Esophagus squamous epithelium (tissue), 5 donors: ENCODE results near the gene TMEM35B. TPM values are rescaled to one million over a fixed set of nuclear protein-coding genes. Genes with fewer than 3 reads are reported as not detected.
A peak's percentile ranks its signal among the peaks of the same experiment; 100 is the strongest.

Source experiments
- DNase-seq: peaks from one replicate; lab custom pipeline; 2025; lab: John Stamatoyannopoulos, UW
- H3K27ac ChIP-seq, 4 donors: fragments of 200-600 bp; sonication (generic); one replicate each; pipeline ENCODE4 v1.5.1; 2016 to 2019; ENCODE audit warnings: mild to moderate bottlenecking in 1 of 4
- H3K27me3 ChIP-seq, 4 donors: fragments of 200-600 bp; sonication (generic); 1 replicate in 3 of 4; 2 replicates in 1 of 4; pipeline versions ENCODE4 v1.5.1 to v1.6.0; 2017 to 2021; ENCODE audit warnings: antibody characterized with exemption in 1 of 4
- H3K36me3 ChIP-seq, 3 donors: fragments of 200-600 bp; sonication (generic); one replicate each; pipeline ENCODE4 v1.5.1; 2016 to 2019
- H3K4me1 ChIP-seq, 3 donors: fragments of 200-600 bp; sonication (generic); one replicate each; pipeline ENCODE4 v1.5.1; 2017 to 2019
- H3K4me3 ChIP-seq, 4 donors: fragments of 200-600 bp; sonication (generic); 1 replicate in 3 of 4; 2 replicates in 1 of 4; pipeline ENCODE4 v1.5.1; 2016 to 2019; ENCODE audit warnings: mild to moderate bottlenecking in 2 of 4, moderate library complexity in 1 of 4
- H3K9me3 ChIP-seq, 3 donors: fragments of 200-600 bp; sonication (generic); one replicate each; pipeline ENCODE4 v1.5.1; 2016 to 2019
- POLR2A ChIP-seq, 4 donors: fragments of 450-650 bp; IDR thresholded peaks; one replicate each; pipeline ENCODE4 v1.6.1; 2017; ENCODE audit warnings: antibody characterized with exemption in 4 of 4, mild to moderate bottlenecking in 4 of 4, moderate library complexity in 3 of 4
- WGBS, 2 donors: methylation state at CpG; one replicate each; pipeline ENCODE4 v1.1.5; 2018; 5-methylcytosine and 5-hydroxymethylcytosine counted together
- intact Hi-C: fragments of 100-400 bp; cut with DNase I; formaldehyde crosslinking; loops from one replicate; pipeline ENCODE4 v1.15.0; 2022
- total RNA-seq, 4 donors: library from RNA; depleted of rRNA; stranded (reverse); fragments of >200 nt; gene quantifications; one replicate each; pipeline ENCODE4 v1.1.0, GENCODE V29; 2016
- TF ChIP-seq, protein P1 (sequence below), 6 experiments: fragments of 450-650 bp in 4 of 6; fragments of 200-600 bp in 2 of 6; sonication (generic) in 2 of 6; IDR thresholded peaks; one replicate each; pipeline ENCODE4 v1.5.1; 2016 to 2019; ENCODE audit warnings: antibody characterized with exemption in 6 of 6, mild to moderate bottlenecking in 4 of 6, moderate library complexity in 4 of 6
- donor health status: DM: yes; HTN: yes; CAD: no.

Gene TMEM35B
- total RNA-seq, 4 donors from 2014 or later, result 3.3 to 28.0 (median 16.1) TPM

DNA sequence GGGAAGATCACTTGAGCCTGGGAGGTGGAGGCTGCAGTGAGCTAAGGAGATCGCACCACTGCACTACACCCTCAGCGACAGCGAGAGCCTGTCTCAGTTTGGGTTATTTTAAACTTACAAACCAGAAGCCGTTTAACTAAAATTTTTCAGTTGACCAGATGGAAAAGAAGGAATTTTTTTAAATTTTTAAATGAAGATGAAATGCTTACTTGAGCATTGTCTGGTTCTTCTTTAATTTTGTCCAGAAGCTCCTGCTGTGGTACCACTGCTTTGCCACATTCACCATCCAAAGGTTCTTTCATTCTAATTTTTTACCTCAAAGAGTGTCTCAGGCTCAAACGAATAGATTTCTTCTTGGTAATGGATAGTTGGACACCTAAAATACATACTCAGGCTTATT is 45.2 kb upstream of the TMEM35B start:
- DNase-seq, result no peak
- 68 to 70% methylated on average over 5 of the region's 5 CpGs for WGBS, 2 donors
- H3K27ac ChIP-seq, result peak overlapping the region in 3 of 4 donors; percentile 90 to 95 (median 92)
- peaks cover 0 to 7% (median 4%) of the 10 kb centered on the region in 3 donors for H3K9me3 ChIP-seq
- intact Hi-C loops, result no loop called here
- TF ChIP-seq, protein P1, sequence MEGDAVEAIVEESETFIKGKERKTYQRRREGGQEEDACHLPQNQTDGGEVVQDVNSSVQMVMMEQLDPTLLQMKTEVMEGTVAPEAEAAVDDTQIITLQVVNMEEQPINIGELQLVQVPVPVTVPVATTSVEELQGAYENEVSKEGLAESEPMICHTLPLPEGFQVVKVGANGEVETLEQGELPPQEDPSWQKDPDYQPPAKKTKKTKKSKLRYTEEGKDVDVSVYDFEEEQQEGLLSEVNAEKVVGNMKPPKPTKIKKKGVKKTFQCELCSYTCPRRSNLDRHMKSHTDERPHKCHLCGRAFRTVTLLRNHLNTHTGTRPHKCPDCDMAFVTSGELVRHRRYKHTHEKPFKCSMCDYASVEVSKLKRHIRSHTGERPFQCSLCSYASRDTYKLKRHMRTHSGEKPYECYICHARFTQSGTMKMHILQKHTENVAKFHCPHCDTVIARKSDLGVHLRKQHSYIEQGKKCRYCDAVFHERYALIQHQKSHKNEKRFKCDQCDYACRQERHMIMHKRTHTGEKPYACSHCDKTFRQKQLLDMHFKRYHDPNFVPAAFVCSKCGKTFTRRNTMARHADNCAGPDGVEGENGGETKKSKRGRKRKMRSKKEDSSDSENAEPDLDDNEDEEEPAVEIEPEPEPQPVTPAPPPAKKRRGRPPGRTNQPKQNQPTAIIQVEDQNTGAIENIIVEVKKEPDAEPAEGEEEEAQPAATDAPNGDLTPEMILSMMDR (IDR thresholded peaks at IDR 0.05), result no peak
- no peak for TF ChIP-seq POLR2A (IDR thresholded peaks at IDR 0.05)
- H3K36me3 ChIP-seq, result peaks cover 0 to 25% (median 0%) of the 10 kb centered on the region in 3 donors
- peaks cover 0 to 36% (median 10%) of the 10 kb centered on the region in 3 donors for H3K4me1 ChIP-seq
- peak overlapping the region; percentile 62 to 75 (median 72) for H3K4me3 ChIP-seq
- no peaks in the 10 kb centered on the region for H3K27me3 ChIP-seq

DNA sequence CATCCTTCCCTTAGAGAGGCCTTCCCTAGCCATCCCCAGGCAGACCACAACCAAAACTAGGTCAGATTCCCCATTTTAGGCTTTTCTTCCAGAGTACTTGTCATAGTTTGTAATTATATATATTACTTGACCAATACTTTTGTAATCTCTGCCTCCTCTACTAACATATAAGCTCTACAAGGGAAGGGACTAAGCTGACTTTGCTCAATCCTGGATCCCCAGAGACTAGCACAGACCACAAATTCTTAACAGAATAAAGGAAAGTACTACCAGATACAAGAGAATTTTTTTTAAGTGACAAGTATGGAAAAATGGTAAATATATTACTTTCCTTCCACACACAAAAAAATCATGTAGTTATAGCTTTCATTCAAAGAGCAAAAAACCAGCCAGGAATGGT is 44.6 kb upstream of the TMEM35B start:
- no peak overlapping the region for H3K27ac ChIP-seq
- peak overlapping the region in 1 of 4 donors; percentile 75 for H3K4me3 ChIP-seq
- peaks cover 0 to 29% (median 0%) of the 10 kb centered on the region in 3 donors for H3K36me3 ChIP-seq
- DNase-seq, result no peak
- peaks cover 0 to 7% (median 4%) of the 10 kb centered on the region in 3 donors for H3K9me3 ChIP-seq
- intact Hi-C loops, result no loop called here
- TF ChIP-seq, protein P1 (IDR thresholded peaks at IDR 0.05), result no peak
- TF ChIP-seq POLR2A (IDR thresholded peaks at IDR 0.05), result no peak
- no peaks in the 10 kb centered on the region for H3K27me3 ChIP-seq
- H3K4me1 ChIP-seq, result peaks cover 0 to 36% (median 10%) of the 10 kb centered on the region in 3 donors

DNA sequence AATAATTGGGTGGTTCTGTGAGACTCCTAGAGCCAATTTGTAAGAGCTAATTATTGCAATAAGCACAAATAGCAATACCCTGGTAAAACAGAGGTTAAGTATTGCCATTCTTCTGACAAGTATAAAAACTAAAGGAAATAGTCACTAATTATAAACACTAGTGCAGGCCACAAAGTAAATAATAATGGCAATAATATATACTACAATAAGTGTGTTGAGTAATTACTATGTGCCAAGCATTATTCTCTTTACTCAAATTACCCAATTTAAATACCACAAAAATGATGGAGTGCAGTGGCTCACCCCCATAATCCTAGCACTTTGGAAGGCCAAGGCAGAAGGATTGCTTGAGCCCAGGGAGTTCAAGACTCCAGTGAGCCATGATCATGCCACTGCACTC is 31.3 kb upstream of the TMEM35B start:
- Histone ChIP-seq H3K4me3 (no peak overlapping the region), H3K4me1 (no peaks in the 10 kb centered on the region), H3K27ac (no peak overlapping the region), H3K36me3 (peaks cover 0 to 93% (median 8%) of the 10 kb centered on the region in 3 donors), H3K9me3 (no peaks in the 10 kb centered on the region), H3K27me3 (no peaks in the 10 kb centered on the region)
- no peak for DNase-seq
- intact Hi-C loops, result no loop called here
- TF ChIP-seq, protein P1 (IDR thresholded peaks at IDR 0.05), result no peak
- TF ChIP-seq POLR2A (IDR thresholded peaks at IDR 0.05), result no peak

DNA sequence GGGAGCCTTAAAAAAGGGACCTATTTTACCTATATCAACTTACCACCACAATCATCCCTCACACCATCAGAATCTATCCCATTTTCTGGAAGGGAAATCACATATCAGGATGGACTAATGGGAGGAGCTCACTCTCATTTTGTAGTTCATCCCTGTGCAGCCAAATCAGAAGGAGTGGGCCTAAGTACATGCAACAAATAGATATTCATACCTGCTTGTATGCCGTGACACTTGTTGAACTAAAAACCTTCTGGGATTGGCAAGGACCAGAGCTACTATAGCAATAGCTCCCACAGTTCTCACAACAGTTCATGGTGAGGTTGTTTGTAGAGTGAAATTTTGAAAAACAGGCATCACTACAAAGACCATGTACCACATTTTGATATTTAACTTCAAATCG is 29.3 kb upstream of the TMEM35B start:
- H3K27ac ChIP-seq, result no peak overlapping the region
- no peak overlapping the region for H3K4me3 ChIP-seq
- H3K9me3 ChIP-seq, result no peaks in the 10 kb centered on the region
- TF ChIP-seq, protein P1 (IDR thresholded peaks at IDR 0.05), result no peak
- TF ChIP-seq POLR2A (IDR thresholded peaks at IDR 0.05), result no peak
- no peaks in the 10 kb centered on the region for H3K27me3 ChIP-seq
- H3K4me1 ChIP-seq, result no peaks in the 10 kb centered on the region
- 82 to 90% methylated on average over 2 of the region's 2 CpGs for WGBS, 2 donors
- no peak for DNase-seq
- peaks cover 0 to 100% (median 21%) of the 10 kb centered on the region in 3 donors for H3K36me3 ChIP-seq
- intact Hi-C loops, result no loop called here

DNA sequence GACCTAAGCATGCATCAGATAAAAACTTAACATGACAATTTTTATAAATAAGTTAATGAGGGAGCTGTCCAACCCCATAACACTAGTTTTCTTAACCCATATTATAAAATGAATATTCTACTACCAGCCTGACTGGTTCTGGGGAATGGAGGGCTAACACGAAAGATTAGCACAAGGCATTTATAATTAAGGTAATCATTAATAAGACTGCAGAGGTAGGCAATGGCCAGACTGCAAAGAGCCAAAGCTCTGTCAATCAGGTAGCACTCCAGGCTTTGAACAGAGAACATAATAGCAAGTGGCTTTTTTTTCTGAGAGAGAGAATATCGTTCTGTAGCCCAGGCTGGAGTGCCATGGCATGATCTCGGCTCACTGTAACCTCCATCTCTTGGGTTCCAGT is 20.6 kb upstream of the TMEM35B start:
- no peak for DNase-seq
- intact Hi-C loops, result no loop called here
- Histone ChIP-seq H3K9me3 (no peaks in the 10 kb centered on the region), H3K36me3 (peaks cover 0 to 94% (median 33%) of the 10 kb centered on the region in 3 donors), H3K27me3 (no peaks in the 10 kb centered on the region), H3K27ac (no peak overlapping the region), H3K4me1 (no peaks in the 10 kb centered on the region), H3K4me3 (no peak overlapping the region)
- WGBS, 2 donors, result 93 to 98% methylated on average over 3 of the region's 3 CpGs
- TF ChIP-seq, protein P1 (IDR thresholded peaks at IDR 0.05), result no peak
- TF ChIP-seq POLR2A (IDR thresholded peaks at IDR 0.05), result no peak
